LNCaP clone FGC (cell line): ENCODE results near the gene FAM209B.
"Not testable (repeated sequence)": the region's sequence is repeated elsewhere in the genome, so short reads cannot be mapped to it uniquely, and the experiment has no call there.

Experiments
- DNase-seq: peaks from one replicate; pipeline ENCODE4 v3.0.0-alpha.2; 2011; ENCODE audit warnings: low read depth
- H3K4me3 ChIP-seq: 2 replicates; pipeline ENCODE4 v1.5.1; 2011; ENCODE audit warnings: mild to moderate bottlenecking, low read depth, low read length, control low read depth
- TF ChIP-seq, protein P1 (sequence below): IDR thresholded peaks from 2 replicates; pipeline ENCODE4 v1.5.1; 2012; ENCODE audit warnings: mild to moderate bottlenecking; ENCODE audit not compliant: control insufficient read depth, insufficient read depth; ENCODE audit errors: extremely low read depth

FAM209B gene

GRCh38 chr20:56537997-56538396 lies 5.0 kb downstream of the FAM209B start:
- TF ChIP-seq, protein P1, sequence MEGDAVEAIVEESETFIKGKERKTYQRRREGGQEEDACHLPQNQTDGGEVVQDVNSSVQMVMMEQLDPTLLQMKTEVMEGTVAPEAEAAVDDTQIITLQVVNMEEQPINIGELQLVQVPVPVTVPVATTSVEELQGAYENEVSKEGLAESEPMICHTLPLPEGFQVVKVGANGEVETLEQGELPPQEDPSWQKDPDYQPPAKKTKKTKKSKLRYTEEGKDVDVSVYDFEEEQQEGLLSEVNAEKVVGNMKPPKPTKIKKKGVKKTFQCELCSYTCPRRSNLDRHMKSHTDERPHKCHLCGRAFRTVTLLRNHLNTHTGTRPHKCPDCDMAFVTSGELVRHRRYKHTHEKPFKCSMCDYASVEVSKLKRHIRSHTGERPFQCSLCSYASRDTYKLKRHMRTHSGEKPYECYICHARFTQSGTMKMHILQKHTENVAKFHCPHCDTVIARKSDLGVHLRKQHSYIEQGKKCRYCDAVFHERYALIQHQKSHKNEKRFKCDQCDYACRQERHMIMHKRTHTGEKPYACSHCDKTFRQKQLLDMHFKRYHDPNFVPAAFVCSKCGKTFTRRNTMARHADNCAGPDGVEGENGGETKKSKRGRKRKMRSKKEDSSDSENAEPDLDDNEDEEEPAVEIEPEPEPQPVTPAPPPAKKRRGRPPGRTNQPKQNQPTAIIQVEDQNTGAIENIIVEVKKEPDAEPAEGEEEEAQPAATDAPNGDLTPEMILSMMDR = no peak
- DNase-seq = no peak
- H3K4me3 ChIP-seq = no peak overlapping the region

GRCh38 chr20:56540415-56540814 lies 7.4 kb downstream of the FAM209B start:
- no peak overlapping the region for H3K4me3 ChIP-seq
- no peak for DNase-seq
- TF ChIP-seq, protein P1 = no peak

DNA sequence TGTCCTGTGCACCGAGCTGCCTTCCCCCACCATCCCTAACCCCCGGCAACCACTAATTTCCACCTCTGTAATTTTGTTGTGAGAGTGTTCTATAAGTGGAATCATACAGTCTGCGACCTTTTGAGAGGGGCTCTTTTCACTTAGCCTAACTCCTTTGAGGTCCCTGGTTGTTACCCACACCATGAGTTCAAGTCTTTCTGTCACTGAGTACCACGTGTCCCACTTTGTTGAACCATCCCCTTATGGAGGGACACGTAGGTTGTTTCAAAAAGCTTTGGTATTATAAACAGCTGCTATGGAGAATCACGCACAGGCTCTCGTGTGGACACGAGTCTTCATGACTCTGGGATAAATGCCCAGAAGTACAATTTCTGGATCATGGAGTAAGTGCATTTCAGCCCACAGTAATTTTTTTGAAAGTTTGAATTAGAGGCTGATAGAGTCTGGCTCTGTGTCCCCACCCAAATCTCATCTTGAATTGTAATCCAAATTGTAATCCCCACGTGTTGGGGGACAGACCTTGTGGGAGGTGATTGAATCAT lies 9.5 kb downstream of the FAM209B start:
- H3K4me3 ChIP-seq = no peak overlapping the region
- no peak for DNase-seq
- TF ChIP-seq, protein P1 = no peak

- no peak overlapping the region for H3K4me3 ChIP-seq
- no peak for DNase-seq
- TF ChIP-seq, protein P1 = no peak
These were observed 18.5 kb downstream of the FAM209B start for GRCh38 chr20:56551571-56551970.

DNA sequence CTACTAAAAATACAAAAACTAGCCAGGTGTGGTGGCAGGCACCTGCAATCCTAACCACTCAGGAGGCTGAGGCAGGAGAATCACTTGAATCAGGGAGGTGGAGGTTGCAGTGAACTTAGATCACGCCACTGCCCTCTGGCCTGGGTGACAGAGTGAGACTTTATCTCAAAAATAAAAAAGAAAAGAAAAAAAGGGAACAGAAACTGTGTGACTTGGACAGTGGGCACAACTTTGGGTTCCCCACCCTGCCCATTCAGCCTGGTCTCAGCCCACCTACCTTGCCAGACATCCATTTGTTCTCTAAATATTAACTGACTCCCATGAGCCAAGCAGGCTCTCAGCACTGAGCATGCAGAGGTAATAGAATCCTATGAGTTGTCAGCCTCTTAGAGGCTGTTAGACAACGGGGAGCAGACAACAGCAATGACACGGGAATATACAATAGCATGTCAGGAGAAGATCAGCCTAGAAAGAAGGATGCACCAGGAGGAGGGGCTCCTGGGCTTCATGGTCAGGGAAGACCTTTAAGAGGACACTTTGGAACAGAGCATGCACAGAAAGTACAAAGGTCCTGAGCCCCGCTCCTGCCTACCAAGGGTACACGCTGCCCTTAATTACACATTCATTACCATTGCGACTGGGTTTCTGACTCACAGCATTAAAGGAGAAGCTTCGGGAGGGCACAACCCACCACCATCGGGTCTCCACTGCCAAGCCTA lies 20.0 kb downstream of the FAM209B start:
- H3K4me3 ChIP-seq = no peak overlapping the region
- no peak for DNase-seq
- TF ChIP-seq, protein P1 = no peak

GRCh38 chr20:56554869-56555268 lies 21.8 kb downstream of the FAM209B start:
- TF ChIP-seq, protein P1 = no peak
- DNase-seq = peak; percentile 23
- H3K4me3 ChIP-seq = no peak overlapping the region

GRCh38 chr20:56558968-56559367 lies 25.9 kb downstream of the FAM209B start:
- H3K4me3 ChIP-seq = no peak overlapping the region
- no peak for DNase-seq
- TF ChIP-seq, protein P1 = no peak

DNA sequence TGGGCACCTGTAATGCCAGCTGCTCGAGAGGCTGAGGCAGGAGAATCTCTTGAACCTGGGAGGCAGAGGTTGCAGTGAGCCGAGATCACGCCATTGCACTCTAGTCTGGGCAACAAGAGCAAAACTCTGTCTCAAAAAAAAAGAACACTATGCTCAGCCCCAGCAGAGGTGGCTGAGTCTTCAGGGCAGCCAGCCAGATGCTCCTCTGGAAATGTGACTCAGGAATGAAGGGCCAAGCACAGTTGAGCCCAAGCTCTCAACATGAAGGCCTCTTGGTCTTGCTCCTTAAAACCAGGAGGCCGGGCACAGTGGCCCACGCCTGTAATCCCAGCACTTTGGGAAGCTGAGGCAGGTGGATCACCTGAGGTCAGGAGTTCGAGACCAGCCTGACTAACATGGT lies 31.5 kb downstream of the FAM209B start:
- not testable (repeated sequence) for DNase-seq, H3K4me3 ChIP-seq
